Large intestine (tissue), 3 donors: ENCODE measurements around the gene ANKRD16. TPM values are rescaled to one million over a fixed set of nuclear protein-coding genes. Genes with fewer than 3 reads are reported as not detected.
"Not testable (repeated sequence)": the region's sequence is repeated elsewhere in the genome, so short reads cannot be mapped to it uniquely, and the experiment has no call there.

Experiments
- DNase-seq, 2 donors: peaks; one replicate each; pipeline versions ENCODE4 v3.0.0 to v3.0.0-alpha.2; 2013
- H3K27ac ChIP-seq: one replicate; pipeline ENCODE4 v1.5.1; 2013; ENCODE audit warnings: low read length
- H3K27me3 ChIP-seq: 2 replicates; pipeline ENCODE4 v1.6.1; 2013; ENCODE audit warnings: low read length; ENCODE audit not compliant: control insufficient read depth, insufficient read depth
- H3K36me3 ChIP-seq: 2 replicates; pipeline ENCODE4 v1.6.1; 2013; ENCODE audit warnings: low read length; ENCODE audit not compliant: control insufficient read depth, insufficient read depth
- H3K4me1 ChIP-seq: one replicate; pipeline ENCODE4 v1.6.1; 2013; ENCODE audit warnings: low read length; ENCODE audit not compliant: control insufficient read depth, insufficient read depth
- H3K4me3 ChIP-seq: one replicate; pipeline ENCODE4 v1.5.1; 2013; ENCODE audit warnings: low read length
- H3K9me3 ChIP-seq: one replicate; pipeline ENCODE4 v1.6.1; 2013; ENCODE audit warnings: mild to moderate bottlenecking, low read depth, low read length, moderate library complexity; ENCODE audit not compliant: control insufficient read depth
- WGBS: methylation state at CpG from one replicate; pipeline ENCODE4 v1.1.5; 2013; ENCODE audit warnings: low lambda C conversion rate; ENCODE audit not compliant: insufficient coverage; 5-methylcytosine and 5-hydroxymethylcytosine counted together
- polyA plus RNA-seq: library from polyadenylated mRNA; unstranded; fragments of 120-200 nt; gene quantifications from one replicate; pipeline ENCODE4 v1.2.1, GENCODE V29; 2013

Gene ANKRD16
- polyA plus RNA-seq, 1 donor = 7.9 TPM

GRCh38 chr10:5862981-5863685 lies 26.6 kb downstream of the ANKRD16 start:
- H3K27me3 ChIP-seq, H3K27ac ChIP-seq, DNase-seq, H3K4me3 ChIP-seq, H3K4me1 ChIP-seq, H3K9me3 ChIP-seq, H3K36me3 ChIP-seq: not testable (repeated sequence)
- no CpG with 5 or more reads among the region's 9 CpGs for WGBS

GRCh38 chr10:5862360-5862961 lies 27.2 kb downstream of the ANKRD16 start:
- Histone ChIP-seq H3K27ac (no peak overlapping the region), H3K9me3 (no peaks in the 10 kb centered on the region), H3K27me3 (no peaks in the 10 kb centered on the region), H3K4me1 (no peaks in the 10 kb centered on the region), H3K36me3 (peaks cover 5% of the 10 kb centered on the region), H3K4me3 (no peak overlapping the region)
- WGBS = no CpG with 5 or more reads among the region's 7 CpGs
- DNase-seq = no peak

DNA sequence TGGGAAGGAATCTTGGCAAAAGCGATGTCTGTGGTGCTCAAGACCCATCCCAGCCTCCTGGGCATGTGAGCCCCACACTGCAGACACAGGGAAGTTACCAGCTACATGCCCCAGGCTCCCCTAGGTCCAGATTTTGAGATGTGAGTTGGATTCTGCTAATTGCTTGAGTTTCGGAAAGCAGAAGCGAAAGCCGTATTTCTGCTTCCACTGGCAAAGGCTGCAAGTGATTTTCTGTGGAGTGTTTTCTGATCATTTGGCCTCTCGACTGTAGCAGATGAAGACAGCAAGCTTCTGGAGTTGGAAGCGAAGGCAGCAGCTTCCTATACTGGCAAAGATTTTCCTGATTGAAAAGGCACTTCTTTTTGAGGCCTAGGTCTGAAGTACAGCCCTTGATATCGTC lies 29.6 kb downstream of the ANKRD16 start:
- no CpG with 5 or more reads among the region's 7 CpGs for WGBS
- H3K4me1 ChIP-seq = no peaks in the 10 kb centered on the region

DNA sequence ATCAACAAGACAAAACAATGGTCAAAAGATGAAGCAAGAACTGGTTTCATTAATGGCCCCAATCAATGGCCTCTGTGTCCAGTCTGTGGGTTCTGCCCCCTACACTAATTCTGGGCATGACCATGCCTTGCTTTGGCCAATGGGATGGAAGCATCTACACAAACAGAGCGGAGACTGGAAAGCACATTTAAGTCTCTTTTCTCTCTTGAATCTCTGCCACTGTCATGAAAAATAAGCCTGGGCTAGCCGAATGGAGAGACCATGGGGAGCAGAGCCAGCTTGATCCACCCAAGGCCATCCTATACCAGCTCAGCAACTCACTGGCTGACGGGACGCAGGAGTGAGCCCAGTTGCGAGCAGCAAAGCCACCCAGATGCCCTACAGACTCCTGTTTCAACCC lies 30.9 kb downstream of the ANKRD16 start:
- DNase-seq = no peak
- Histone ChIP-seq H3K9me3 (no peaks in the 10 kb centered on the region), H3K4me1 (no peaks in the 10 kb centered on the region), H3K4me3 (no peak overlapping the region), H3K27ac (no peak overlapping the region), H3K27me3 (no peaks in the 10 kb centered on the region), H3K36me3 (peaks cover 5% of the 10 kb centered on the region)
- WGBS = no CpG with 5 or more reads among the region's 5 CpGs

More for the DNA sequence above, 29.6 kb downstream of the ANKRD16 start:
- H3K4me3 ChIP-seq = no peak overlapping the region
- H3K27me3 ChIP-seq = no peaks in the 10 kb centered on the region
- no peak overlapping the region for H3K27ac ChIP-seq
- DNase-seq = no peak
- peaks cover 5% of the 10 kb centered on the region for H3K36me3 ChIP-seq
- H3K9me3 ChIP-seq = no peaks in the 10 kb centered on the region

DNA sequence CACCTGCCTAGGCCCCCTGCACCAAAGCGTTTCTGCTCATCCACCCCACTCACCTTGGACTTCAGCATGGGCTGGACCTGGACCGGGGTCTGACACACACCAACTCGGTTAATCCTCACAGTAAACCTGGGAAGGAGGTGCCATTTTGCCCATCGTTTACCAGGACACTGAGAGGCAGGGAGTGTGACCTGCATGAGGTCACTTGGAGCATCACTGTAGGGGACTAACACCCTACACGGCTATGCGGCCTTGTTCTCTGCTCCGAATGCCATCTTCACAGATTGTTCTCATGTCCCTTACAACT lies 33.0 kb downstream of the ANKRD16 start:
- no CpG with 5 or more reads among the region's 7 CpGs for WGBS
- Histone ChIP-seq H3K36me3 (no peaks in the 10 kb centered on the region), H3K4me3 (no peak overlapping the region), H3K27me3 (no peaks in the 10 kb centered on the region), H3K9me3 (no peaks in the 10 kb centered on the region), H3K27ac (no peak overlapping the region), H3K4me1 (no peaks in the 10 kb centered on the region)
- no peak for DNase-seq

DNA sequence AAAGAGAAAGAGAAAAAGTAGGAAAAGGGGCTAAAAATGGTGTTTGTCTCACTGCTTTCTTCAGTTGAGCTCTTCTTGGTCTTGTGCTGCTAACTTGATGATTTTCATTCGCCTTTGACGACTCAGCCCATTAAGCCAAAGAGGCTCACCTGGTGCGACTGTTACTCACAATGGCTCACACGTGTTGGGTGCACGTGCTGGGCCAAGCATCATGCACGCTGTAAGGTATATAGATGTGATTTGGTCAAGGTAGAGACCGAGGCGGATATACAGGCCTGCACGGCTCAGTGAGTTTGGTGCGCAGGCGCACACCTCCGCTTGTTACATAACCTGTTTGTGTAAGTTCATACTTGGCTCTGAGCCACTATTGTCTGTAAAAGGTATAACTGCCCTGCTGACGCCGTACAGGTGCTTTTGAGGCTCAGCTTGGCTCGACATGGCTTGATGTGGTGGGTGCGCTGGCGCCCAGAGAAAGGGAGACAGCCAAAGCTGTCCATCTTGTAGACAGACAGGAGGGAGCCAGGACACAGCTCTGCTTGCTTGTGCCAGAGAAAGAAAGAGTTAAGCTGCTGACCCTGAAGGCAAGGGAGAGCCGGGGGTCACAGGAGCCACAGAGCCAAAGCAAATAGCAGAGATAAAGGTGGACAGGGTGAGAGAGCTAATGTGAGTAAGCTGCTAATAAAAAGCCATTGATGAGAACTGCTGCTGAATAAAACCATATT lies 33.6 kb downstream of the ANKRD16 start:
- no CpG with 5 or more reads among the region's 18 CpGs for WGBS
- Histone ChIP-seq H3K4me3 (no peak overlapping the region), H3K9me3 (no peaks in the 10 kb centered on the region), H3K36me3 (no peaks in the 10 kb centered on the region), H3K27ac (no peak overlapping the region), H3K4me1 (no peaks in the 10 kb centered on the region), H3K27me3 (no peaks in the 10 kb centered on the region)
- no peak for DNase-seq

DNA sequence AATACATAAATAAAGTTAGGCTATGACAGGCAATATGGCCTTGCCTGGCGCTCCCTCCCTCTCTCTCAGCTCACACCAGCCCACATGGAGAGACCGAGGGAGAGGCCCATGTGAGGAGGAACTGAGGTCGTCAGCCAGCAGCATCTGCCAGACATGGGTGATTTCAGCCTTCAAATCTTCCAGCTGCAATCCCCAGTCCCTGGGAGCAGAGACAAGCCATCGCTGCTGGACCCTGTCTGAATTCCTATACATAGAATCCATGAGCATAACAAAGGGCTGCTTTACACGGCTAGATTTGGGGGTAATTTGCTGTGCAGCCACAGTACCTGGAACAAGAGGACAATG lies 35.6 kb downstream of the ANKRD16 start:
- Histone ChIP-seq H3K4me3 (no peak overlapping the region), H3K9me3 (no peaks in the 10 kb centered on the region), H3K27me3 (no peaks in the 10 kb centered on the region), H3K27ac (no peak overlapping the region), H3K36me3 (no peaks in the 10 kb centered on the region), H3K4me1 (no peaks in the 10 kb centered on the region)
- DNase-seq = no peak
- no CpG with 5 or more reads among the region's 5 CpGs for WGBS

- H3K27ac ChIP-seq, H3K9me3 ChIP-seq, H3K4me1 ChIP-seq, H3K4me3 ChIP-seq, DNase-seq, H3K36me3 ChIP-seq, H3K27me3 ChIP-seq: not testable (repeated sequence)
- no CpG with 5 or more reads among the region's 4 CpGs for WGBS
Observed at GRCh38 chr10:5846667-5847066, 43.0 kb downstream of the ANKRD16 start.

- DNase-seq = no peak
- no peak overlapping the region for H3K4me3 ChIP-seq
- H3K27me3 ChIP-seq = peaks cover 6% of the 10 kb centered on the region
- WGBS = no CpG with 5 or more reads among the region's 13 CpGs
- H3K27ac ChIP-seq = no peak overlapping the region
- H3K4me1 ChIP-seq = no peaks in the 10 kb centered on the region
- H3K36me3 ChIP-seq = no peaks in the 10 kb centered on the region
- H3K9me3 ChIP-seq = no peaks in the 10 kb centered on the region
Observed at GRCh38 chr10:5844345-5845055, 45.2 kb downstream of the ANKRD16 start.

GRCh38 chr10:5843686-5844344 lies 45.9 kb downstream of the ANKRD16 start:
- no peaks in the 10 kb centered on the region for H3K9me3 ChIP-seq
- H3K4me1 ChIP-seq = no peaks in the 10 kb centered on the region
- no peak for DNase-seq
- no peak overlapping the region for H3K4me3 ChIP-seq
- no peak overlapping the region for H3K27ac ChIP-seq
- WGBS = no CpG with 5 or more reads among the region's 4 CpGs
- peaks cover 6% of the 10 kb centered on the region for H3K27me3 ChIP-seq
- no peaks in the 10 kb centered on the region for H3K36me3 ChIP-seq
